Measurements from ENCODE around the gene HNRNPA3.
"Not testable (repeated sequence)": the region's sequence is repeated elsewhere in the genome, so short reads cannot be mapped to it uniquely, and the experiment has no call there.

HNRNPA3 gene

GRCh38 chr2:177254433-177255226 is 42.0 kb downstream of the HNRNPA3 start:
- DNase-seq (ENCODE audit: low read depth in 2 of 2), result no peak

DNA sequence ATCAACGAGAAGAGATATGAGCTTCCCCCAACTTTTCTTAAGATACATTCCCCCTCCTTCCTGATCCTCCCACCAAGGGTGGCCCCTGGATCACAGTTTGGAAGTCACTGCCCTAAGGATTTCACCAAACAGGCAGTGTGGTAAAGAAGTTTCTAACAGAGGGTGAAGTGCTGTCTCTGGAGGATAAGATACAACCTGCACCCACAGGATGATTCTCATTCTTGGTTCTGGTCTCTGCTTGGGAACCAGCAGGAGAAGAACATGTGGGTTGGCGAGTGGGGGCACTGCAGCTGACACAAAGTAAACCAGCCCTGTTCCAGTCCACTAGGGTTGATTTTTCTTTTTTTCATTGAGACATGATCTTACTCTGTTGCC is 42.6 kb downstream of the HNRNPA3 start:
- DNase-seq (ENCODE audit: low read depth in 2 of 2), result no peak

- DNase-seq (ENCODE audit: low read depth in 2 of 2), result no peak
Observed at GRCh38 chr2:177256026-177256425, 43.4 kb downstream of the HNRNPA3 start.

DNA sequence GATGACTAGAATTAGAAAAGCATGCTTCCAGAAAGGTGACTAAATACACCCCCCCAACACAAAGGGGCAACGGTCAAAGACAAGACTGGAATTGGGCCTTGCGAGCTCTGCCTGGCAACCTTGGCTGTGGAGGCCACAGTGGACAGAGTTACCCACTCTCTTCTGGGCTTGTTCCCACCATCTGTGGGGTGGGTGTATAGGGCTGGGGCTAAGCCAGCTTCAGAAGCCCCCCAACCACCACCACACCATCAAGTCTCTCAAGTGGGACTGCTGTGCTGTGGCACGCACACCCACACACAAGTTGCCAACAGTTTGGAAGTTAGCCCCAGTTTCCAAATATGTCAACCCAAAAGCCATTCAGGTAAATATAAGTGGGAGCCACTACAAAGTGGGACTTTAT is 44.1 kb downstream of the HNRNPA3 start:
- no peak for DNase-seq (ENCODE audit: low read depth in 2 of 2)

- no peak for DNase-seq (ENCODE audit: low read depth in 2 of 2)
Observed at GRCh38 chr2:177257471-177257870, 44.9 kb downstream of the HNRNPA3 start.

DNA sequence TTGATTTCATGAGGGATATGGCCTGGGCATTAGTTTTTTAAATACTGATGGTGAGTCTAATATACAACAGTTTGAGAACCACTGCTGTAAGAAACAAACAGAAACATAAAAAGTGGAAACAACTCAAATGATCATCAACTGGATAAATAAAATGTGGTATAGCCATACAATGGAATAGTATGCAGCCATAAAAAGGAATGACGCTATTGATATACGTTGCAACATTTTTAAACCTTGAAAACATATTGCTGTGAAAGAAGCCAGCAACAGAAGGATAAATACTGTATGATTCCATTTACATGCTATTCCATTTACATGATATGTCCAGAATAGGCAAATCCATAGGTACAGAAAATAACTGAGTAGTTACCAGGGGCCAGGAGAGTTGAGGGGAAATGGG is 45.5 kb downstream of the HNRNPA3 start:
- no peak for DNase-seq (ENCODE audit: low read depth in 2 of 2)

DNA sequence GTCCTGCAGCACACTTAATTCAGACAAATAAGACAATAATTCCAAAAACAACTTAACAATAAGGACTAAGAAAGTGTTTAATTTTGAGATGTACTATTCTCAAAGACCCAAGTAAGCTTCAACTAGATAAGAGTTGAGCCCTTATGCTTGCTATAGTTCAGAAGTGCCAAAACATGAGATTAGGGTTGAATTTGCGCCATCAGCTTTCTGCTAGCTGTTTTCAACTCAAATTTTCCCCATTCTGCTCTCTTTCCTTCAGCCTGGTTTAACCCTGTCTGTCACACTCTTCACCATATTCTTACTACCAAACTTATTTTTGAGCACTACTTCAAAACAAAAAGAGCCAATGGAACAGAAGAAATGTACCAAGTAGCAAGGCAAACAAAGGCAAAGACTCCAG is 47.8 kb downstream of the HNRNPA3 start:
- no peak for DNase-seq (ENCODE audit: low read depth in 2 of 2)

DNA sequence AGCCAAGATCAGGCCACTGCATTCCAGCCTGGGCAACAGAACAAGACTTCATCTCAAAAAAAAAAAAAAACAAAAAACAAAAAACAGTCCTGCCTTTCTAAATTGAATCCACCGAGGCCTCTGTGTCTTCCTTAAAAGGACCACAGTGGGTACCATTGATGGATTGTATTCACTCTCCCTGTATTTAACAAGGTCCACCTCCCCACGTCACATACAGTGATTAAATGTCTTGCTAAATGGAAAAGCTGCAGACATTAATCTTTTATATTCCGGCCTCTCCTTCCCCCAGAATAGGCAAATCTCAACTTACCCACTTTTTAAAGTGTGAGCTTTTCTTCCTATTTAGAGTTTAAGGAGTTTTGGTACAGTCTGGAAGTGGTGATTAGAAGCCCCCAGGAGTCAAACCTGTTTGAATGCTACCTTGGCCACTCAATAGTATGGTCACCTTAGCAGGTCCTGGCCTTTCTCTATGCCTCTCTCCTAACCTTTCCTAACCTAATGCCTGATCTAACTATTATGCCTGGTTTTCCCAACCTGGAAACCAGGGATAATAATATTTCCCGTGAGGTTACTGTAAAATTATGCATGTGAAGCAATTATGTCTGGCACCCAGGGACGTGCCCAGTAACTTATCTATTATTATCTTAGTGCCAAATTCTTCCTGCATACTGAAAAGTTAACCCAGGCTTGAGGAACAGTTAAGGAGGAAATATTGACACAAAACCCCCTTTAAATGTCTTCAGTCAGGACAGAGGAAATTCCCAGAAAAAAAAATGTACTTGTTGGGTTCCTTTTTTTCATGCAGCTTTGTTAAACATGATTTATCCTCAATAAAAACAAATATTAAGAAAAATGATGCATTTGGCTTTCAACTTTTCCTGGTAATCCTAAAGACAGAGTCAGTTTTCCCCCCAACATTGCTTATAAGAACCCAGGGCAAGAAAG is 48.8 kb downstream of the HNRNPA3 start:
- no peak for DNase-seq (ENCODE audit: low read depth in 2 of 2)

GRCh38 chr2:177262092-177262491 is 49.5 kb downstream of the HNRNPA3 start:
- DNase-seq (ENCODE audit: low read depth in 2 of 2), result no peak

GRCh38 chr2:177262958-177263450 is 50.4 kb downstream of the HNRNPA3 start:
- no peak for DNase-seq (ENCODE audit: low read depth in 2 of 2)

GRCh38 chr2:177263451-177264208 is 51.0 kb downstream of the HNRNPA3 start:
- DNase-seq (ENCODE audit: low read depth in 2 of 2), result peak; percentile 84 to 88

GRCh38 chr2:177264209-177264692 is 51.7 kb downstream of the HNRNPA3 start:
- peak in 1 of 2 donors; percentile 17 for DNase-seq (ENCODE audit: low read depth in 2 of 2)

GRCh38 chr2:177264693-177265587 is 52.3 kb downstream of the HNRNPA3 start, which contains the start of gene NFE2L2:
TSS of gene NFE2L2 (minus strand) at chr2:177264727. CDS start at chr2:177264576, 151 bp downstream.
- DNase-seq (ENCODE audit: low read depth in 2 of 2), result peak; percentile 93

- no peak for DNase-seq (ENCODE audit: low read depth in 2 of 2)
Observed at GRCh38 chr2:177265824-177266817, 53.5 kb downstream of the HNRNPA3 start.

DNA sequence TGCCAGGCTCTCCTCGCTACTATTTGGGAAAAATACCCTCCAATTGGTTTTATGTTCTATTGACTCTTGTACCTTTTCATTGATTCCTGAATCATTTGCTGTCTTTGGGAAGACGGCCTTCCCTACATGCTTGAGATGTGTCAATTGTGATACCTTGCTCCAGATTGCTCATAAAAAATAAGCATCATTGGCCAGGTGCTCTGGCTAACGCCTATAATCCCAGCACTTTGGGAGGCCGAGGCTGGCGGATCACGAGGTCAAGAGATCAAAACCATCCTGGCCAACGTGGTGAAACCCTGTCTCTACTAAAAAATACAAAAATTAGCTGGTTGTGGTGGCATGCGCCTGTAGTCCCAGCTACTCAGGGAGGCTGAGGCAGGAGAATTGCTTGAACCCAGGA is 54.4 kb downstream of the HNRNPA3 start:
- DNase-seq (ENCODE audit: low read depth in 2 of 2), result not testable (repeated sequence)

DNA sequence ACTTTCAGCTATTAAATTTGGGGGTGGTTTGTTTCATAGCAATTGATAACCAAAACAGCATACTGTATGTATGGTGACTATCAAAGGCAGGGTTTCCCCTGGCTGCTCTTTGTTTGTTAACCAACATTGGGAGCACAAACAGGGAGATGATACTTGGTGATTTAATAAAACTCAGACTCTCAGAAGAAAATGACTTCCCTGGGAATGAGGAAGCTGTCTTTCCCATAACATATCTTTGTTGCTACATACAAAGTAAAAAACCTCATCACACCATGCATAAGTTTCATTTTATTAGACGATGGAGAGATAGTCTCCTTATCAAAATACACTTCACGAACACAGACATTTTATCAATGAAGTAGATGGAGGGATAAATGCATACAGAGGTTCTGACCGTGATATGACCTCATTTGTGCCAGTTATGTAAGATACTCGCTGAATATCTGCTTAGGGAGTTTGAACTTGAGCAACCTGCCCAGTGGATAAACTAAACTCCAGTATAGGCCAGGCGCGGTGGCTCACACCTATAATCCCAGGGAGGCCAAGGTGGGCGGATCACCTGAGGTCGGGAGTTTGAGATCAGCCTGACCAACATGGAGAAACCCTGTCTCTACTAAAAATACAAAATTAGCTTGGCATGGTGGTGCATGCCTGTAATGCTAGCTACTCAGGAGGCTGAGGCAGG is 55.7 kb downstream of the HNRNPA3 start:
- no peak for DNase-seq (ENCODE audit: low read depth in 2 of 2)

DNA sequence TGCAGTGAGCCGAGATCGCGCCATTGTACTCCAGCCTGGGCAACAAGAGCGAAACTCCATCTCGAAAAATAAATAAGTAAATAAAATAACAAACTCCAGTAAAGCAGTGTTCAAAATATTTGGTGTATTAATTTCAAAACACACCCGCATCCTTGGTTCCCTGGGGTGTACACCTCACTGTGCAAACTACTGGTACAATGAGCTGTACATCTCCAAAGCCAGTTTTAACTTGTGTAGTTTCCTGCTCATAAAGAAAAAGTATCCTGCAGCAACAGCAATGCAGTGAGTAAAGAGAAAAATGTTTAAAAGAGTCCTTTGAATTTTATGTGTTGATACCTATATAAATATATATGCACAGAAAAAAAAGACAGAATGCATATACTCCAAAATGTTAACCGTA is 56.3 kb downstream of the HNRNPA3 start:
- DNase-seq (ENCODE audit: low read depth in 2 of 2), result no peak

GRCh38 chr2:177270531-177270930 is 57.9 kb downstream of the HNRNPA3 start:
- DNase-seq (ENCODE audit: low read depth in 2 of 2), result no peak
